ENCODE results near the gene CPNE1. TPM values are rescaled to one million over a fixed set of nuclear protein-coding genes. Genes with fewer than 3 reads are reported as not detected.

The CPNE1 gene
- total and polyA plus RNA-seq, 12 donors: 63.9 to 464 (median 160) TPM

- Histone ChIP-seq H3K27ac (no peak overlapping the region), H3K36me3 (replicated peaks in 1 of 2) (peaks cover 0 to 97% of the 10 kb centered on the region in 2 donors), H3K4me1 (replicated peaks in 1 of 2) (peaks cover 3 to 42% of the 10 kb centered on the region in 2 donors)
These were observed 47.0 kb upstream of the CPNE1 start for GRCh38 chr20:35711588-35712209.

GRCh38 chr20:35710884-35711587 is 46.3 kb upstream of the CPNE1 start:
- H3K27ac ChIP-seq: no peak overlapping the region
- no peak overlapping the region for H3K4me3 ChIP-seq
- H3K27me3 ChIP-seq: no peaks in the 10 kb centered on the region
- peaks cover 0 to 97% of the 10 kb centered on the region in 2 donors for H3K36me3 ChIP-seq (replicated peaks in 1 of 2)
- 56 to 65% (median 60%) methylated on average over 6 of the region's 6 CpGs for WGBS, 4 donors
- TF ChIP-seq POLR2A (IDR thresholded peaks at IDR 0.05) (no peak), CTCF (IDR thresholded peaks at IDR 0.05) (no peak)
- intact Hi-C loops (cut with DNase I): no loop called here
- H3K9me3 ChIP-seq (replicated peaks in 1 of 3): no peaks in the 10 kb centered on the region
- no peak for DNase-seq
- peaks cover 3 to 42% of the 10 kb centered on the region in 2 donors for H3K4me1 ChIP-seq (replicated peaks in 1 of 2)

More at GRCh38 chr20:35711588-35712209, 47.0 kb upstream of the CPNE1 start:
- WGBS, 4 donors: 56 to 67% (median 61%) methylated on average over 6 of the region's 6 CpGs
- H3K27me3 ChIP-seq: no peaks in the 10 kb centered on the region
- no peaks in the 10 kb centered on the region for H3K9me3 ChIP-seq (replicated peaks in 1 of 3)
- no peak for DNase-seq
- intact Hi-C loops (cut with DNase I): no loop called here
- H3K4me3 ChIP-seq: no peak overlapping the region
- no peak for TF ChIP-seq CTCF (IDR thresholded peaks at IDR 0.05)
- TF ChIP-seq POLR2A (IDR thresholded peaks at IDR 0.05): no peak

DNA sequence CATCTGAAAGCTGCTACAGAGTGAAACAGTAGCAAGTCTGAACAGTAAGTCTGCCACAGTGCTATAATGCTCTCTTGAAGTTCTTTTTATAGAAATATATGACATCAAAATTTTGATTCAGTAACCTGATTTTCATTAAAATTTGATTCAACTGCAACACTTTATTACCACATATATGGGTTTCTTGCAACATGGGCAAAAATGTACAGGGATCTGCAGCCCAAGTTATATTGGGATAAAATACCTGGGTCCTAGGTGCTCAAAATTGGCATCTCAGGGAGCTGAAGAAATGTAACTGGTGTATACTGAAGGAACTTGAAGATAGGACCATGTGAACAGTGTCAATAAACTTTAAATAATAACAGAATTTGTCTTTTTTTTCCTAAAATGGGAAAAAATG is 45.3 kb upstream of the CPNE1 start:
- no peaks in the 10 kb centered on the region for H3K27me3 ChIP-seq
- DNase-seq: no peak
- intact Hi-C loops (cut with DNase I): no loop called here
- no peaks in the 10 kb centered on the region for H3K9me3 ChIP-seq (replicated peaks in 1 of 3)
- no peak overlapping the region for H3K4me3 ChIP-seq
- H3K4me1 ChIP-seq (replicated peaks in 1 of 2): peaks cover 3 to 48% of the 10 kb centered on the region in 2 donors
- H3K27ac ChIP-seq: no peak overlapping the region
- no peak for TF ChIP-seq CTCF (IDR thresholded peaks at IDR 0.05)
- TF ChIP-seq POLR2A (IDR thresholded peaks at IDR 0.05): no peak
- peaks cover 0 to 97% of the 10 kb centered on the region in 2 donors for H3K36me3 ChIP-seq (replicated peaks in 1 of 2)

DNA sequence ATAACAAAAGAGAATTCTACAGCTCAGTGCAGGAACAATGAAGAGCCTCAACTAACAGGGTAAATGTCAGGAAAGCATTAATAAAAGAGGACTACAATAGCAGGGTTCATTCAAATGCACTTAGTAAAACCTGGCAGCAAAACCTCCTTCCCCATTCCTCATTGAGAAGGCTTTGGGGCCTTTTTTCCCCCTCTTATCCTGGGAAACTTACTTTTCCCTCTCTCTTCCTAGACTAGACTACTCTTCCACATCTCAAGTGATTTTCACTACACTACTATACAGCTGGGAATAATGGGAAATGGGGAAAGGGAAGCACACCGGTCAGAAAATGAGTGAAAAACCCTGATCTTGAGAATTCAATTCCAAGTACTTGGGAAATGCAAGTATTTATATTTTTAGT is 44.6 kb upstream of the CPNE1 start:
- Histone ChIP-seq H3K4me3 (no peak overlapping the region), H3K36me3 (replicated peaks in 1 of 2) (peaks cover 0 to 97% of the 10 kb centered on the region in 2 donors), H3K4me1 (replicated peaks in 1 of 2) (peaks cover 3 to 50% of the 10 kb centered on the region in 2 donors), H3K27me3 (no peaks in the 10 kb centered on the region), H3K9me3 (replicated peaks in 1 of 3) (no peaks in the 10 kb centered on the region), H3K27ac (no peak overlapping the region)
- intact Hi-C loops (cut with DNase I): no loop called here
- WGBS, 4 donors: 69 to 96% (median 81%) methylated on average over 1 of the region's 1 CpG
- TF ChIP-seq CTCF (IDR thresholded peaks at IDR 0.05): no peak
- TF ChIP-seq POLR2A (IDR thresholded peaks at IDR 0.05): no peak
- no peak for DNase-seq
